Suprapubic skin (tissue), 4 donors: ENCODE results near the gene CHSY1. TPM values are rescaled to one million over a fixed set of nuclear protein-coding genes. Genes with fewer than 3 reads are reported as not detected.

Source experiments
- DNase-seq, 2 donors: peaks; one replicate each; pipeline ENCODE4 v3.0.0-alpha.2; 2019; ENCODE audit warnings: low spot score in 2 of 2
- H3K27ac ChIP-seq: fragments of 200-600 bp; sonication (generic); one replicate; pipeline ENCODE4 v1.5.1; 2019
- H3K27me3 ChIP-seq: fragments of 200-600 bp; sonication (generic); one replicate; pipeline ENCODE4 v1.5.1; 2019
- H3K36me3 ChIP-seq: fragments of 200-600 bp; sonication (generic); one replicate; pipeline ENCODE4 v1.5.1; 2019
- H3K4me1 ChIP-seq: fragments of 200-600 bp; sonication (generic); one replicate; pipeline ENCODE4 v1.5.1; 2019
- H3K4me3 ChIP-seq: fragments of 200-600 bp; sonication (generic); one replicate; pipeline ENCODE4 v1.5.1; 2019; ENCODE audit warnings: mild to moderate bottlenecking
- H3K9me3 ChIP-seq: fragments of 200-600 bp; sonication (generic); one replicate; pipeline ENCODE4 v1.5.1; 2019
- EP300 ChIP-seq: sonication (generic); formaldehyde crosslinking; IDR thresholded peaks from one replicate; pipeline ENCODE4 v1.6.1; 2017; ENCODE audit warnings: antibody characterized with exemption
- POLR2A ChIP-seq, 2 donors: fragments of 450-650 bp; IDR thresholded peaks; one replicate each; pipeline ENCODE4 v1.6.1; 2017; ENCODE audit warnings: antibody characterized with exemption in 2 of 2, mild to moderate bottlenecking in 2 of 2, moderate library complexity in 2 of 2
- POLR2AphosphoS5 ChIP-seq, 3 donors: sonication (generic); formaldehyde crosslinking; IDR thresholded peaks; one replicate each; pipeline ENCODE4 v1.6.1; 2017; ENCODE audit warnings: antibody characterized with exemption in 3 of 3
- WGBS: methylation state at CpG from one replicate; pipeline ENCODE4 v1.1.5; 2018; 5-methylcytosine and 5-hydroxymethylcytosine counted together
- total RNA-seq, 4 donors: library from RNA; depleted of rRNA; stranded (reverse); fragments of >200 nt; gene quantifications; one replicate each; pipeline ENCODE4 v1.1.0, GENCODE V29; 2016
- TF ChIP-seq, protein P1 (sequence below), 2 donors: fragments of 200-600 bp in 1 of 2; fragments of 450-650 bp in 1 of 2; sonication (generic) in 1 of 2; IDR thresholded peaks; one replicate each; pipeline ENCODE4 v1.5.1; 2016 to 2019; ENCODE audit warnings: antibody characterized with exemption in 2 of 2, mild to moderate bottlenecking in 1 of 2, moderate library complexity in 1 of 2

Gene CHSY1
- total RNA-seq, 4 donors from 2014 or later, result 29.7 to 39.6 (median 30.5) TPM

GRCh38 chr15:101179341-101180153 lies 72.3 kb downstream of the CHSY1 start:
- H3K4me3 ChIP-seq, result no peak overlapping the region

DNA sequence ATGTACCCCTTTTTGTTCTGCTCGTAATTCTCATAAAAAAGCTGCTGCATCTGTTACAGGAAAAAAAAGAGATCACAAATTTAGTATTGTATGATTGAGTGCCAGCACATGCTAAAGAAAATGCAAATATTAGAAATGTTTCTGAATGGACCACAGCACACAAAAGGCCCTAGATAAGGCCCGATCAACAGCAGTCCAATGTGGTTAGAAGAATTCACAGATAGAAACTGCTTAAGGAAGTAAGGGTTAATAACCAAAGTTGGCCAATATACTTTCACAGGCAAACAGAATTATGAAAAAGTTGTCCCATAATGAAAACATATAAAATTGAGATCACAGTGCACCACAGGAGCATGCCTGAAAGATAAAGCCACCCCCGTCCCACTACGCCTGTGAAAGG lies 72.9 kb downstream of the CHSY1 start:
- Histone ChIP-seq H3K4me3 (no peak overlapping the region), H3K36me3 (peaks cover 12% of the 10 kb centered on the region), H3K27ac (peak overlapping the region; percentile 62), H3K4me1 (peaks cover 71% of the 10 kb centered on the region), H3K27me3 (no peaks in the 10 kb centered on the region), H3K9me3 (no peaks in the 10 kb centered on the region)
- DNase-seq, result no peak
- WGBS, result 86% methylated on average over 4 of the region's 4 CpGs
- TF ChIP-seq, protein P1, sequence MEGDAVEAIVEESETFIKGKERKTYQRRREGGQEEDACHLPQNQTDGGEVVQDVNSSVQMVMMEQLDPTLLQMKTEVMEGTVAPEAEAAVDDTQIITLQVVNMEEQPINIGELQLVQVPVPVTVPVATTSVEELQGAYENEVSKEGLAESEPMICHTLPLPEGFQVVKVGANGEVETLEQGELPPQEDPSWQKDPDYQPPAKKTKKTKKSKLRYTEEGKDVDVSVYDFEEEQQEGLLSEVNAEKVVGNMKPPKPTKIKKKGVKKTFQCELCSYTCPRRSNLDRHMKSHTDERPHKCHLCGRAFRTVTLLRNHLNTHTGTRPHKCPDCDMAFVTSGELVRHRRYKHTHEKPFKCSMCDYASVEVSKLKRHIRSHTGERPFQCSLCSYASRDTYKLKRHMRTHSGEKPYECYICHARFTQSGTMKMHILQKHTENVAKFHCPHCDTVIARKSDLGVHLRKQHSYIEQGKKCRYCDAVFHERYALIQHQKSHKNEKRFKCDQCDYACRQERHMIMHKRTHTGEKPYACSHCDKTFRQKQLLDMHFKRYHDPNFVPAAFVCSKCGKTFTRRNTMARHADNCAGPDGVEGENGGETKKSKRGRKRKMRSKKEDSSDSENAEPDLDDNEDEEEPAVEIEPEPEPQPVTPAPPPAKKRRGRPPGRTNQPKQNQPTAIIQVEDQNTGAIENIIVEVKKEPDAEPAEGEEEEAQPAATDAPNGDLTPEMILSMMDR (IDR thresholded peaks at IDR 0.05), result no peak
- TF ChIP-seq POLR2AphosphoS5 (IDR thresholded peaks at IDR 0.05) (no peak), EP300 (no peak), POLR2A (IDR thresholded peaks at IDR 0.05) (no peak)

More at GRCh38 chr15:101179341-101180153, 72.3 kb downstream of the CHSY1 start:
- Histone ChIP-seq H3K27ac (peak overlapping the region; percentile 62), H3K9me3 (no peaks in the 10 kb centered on the region), H3K27me3 (no peaks in the 10 kb centered on the region), H3K36me3 (peaks cover 12% of the 10 kb centered on the region), H3K4me1 (peaks cover 71% of the 10 kb centered on the region)
- peak; percentile 62 to 69 for DNase-seq
- 69% methylated on average over 21 of the region's 21 CpGs for WGBS
- TF ChIP-seq EP300 (no peak), POLR2A (IDR thresholded peaks at IDR 0.05) (no peak), POLR2AphosphoS5 (IDR thresholded peaks at IDR 0.05) (no peak)
- TF ChIP-seq, protein P1 (IDR thresholded peaks at IDR 0.05), result no peak

GRCh38 chr15:101178479-101178878 lies 73.4 kb downstream of the CHSY1 start:
- no peaks in the 10 kb centered on the region for H3K27me3 ChIP-seq
- peak overlapping the region; percentile 62 for H3K27ac ChIP-seq
- H3K4me1 ChIP-seq, result peaks cover 71% of the 10 kb centered on the region
- TF ChIP-seq POLR2A (IDR thresholded peaks at IDR 0.05) (no peak), EP300 (no peak), POLR2AphosphoS5 (IDR thresholded peaks at IDR 0.05) (no peak)
- TF ChIP-seq, protein P1 (IDR thresholded peaks at IDR 0.05), result no peak
- peaks cover 12% of the 10 kb centered on the region for H3K36me3 ChIP-seq
- no peaks in the 10 kb centered on the region for H3K9me3 ChIP-seq
- peak; percentile 59 to 65 for DNase-seq
- WGBS, result 79% methylated on average over 18 of the region's 18 CpGs
- no peak overlapping the region for H3K4me3 ChIP-seq

GRCh38 chr15:101177866-101178265 lies 74.0 kb downstream of the CHSY1 start:
- Histone ChIP-seq H3K27me3 (no peaks in the 10 kb centered on the region), H3K4me1 (peaks cover 73% of the 10 kb centered on the region), H3K4me3 (no peak overlapping the region), H3K27ac (peak overlapping the region; percentile 62), H3K9me3 (no peaks in the 10 kb centered on the region), H3K36me3 (peaks cover 12% of the 10 kb centered on the region)
- TF ChIP-seq, protein P1 (IDR thresholded peaks at IDR 0.05), result no peak
- no peak for TF ChIP-seq POLR2AphosphoS5 (IDR thresholded peaks at IDR 0.05)
- no peak for TF ChIP-seq EP300
- TF ChIP-seq POLR2A (IDR thresholded peaks at IDR 0.05), result no peak
- 60% methylated on average over 14 of the region's 14 CpGs for whole genome bisulfite sequencing
- DNase-seq, result peak in 1 of 2 donors; percentile 11

- peak overlapping the region; percentile 27 for H3K27ac ChIP-seq
- WGBS, result 61% methylated on average over 5 of the region's 5 CpGs
- peaks cover 83% of the 10 kb centered on the region for H3K4me1 ChIP-seq
- H3K27me3 ChIP-seq, result no peaks in the 10 kb centered on the region
- no peak overlapping the region for H3K4me3 ChIP-seq
- no peaks in the 10 kb centered on the region for H3K9me3 ChIP-seq
- no peak for TF ChIP-seq POLR2AphosphoS5 (IDR thresholded peaks at IDR 0.05)
- DNase-seq, result peak in 1 of 2 donors; percentile 49
- peaks cover 12% of the 10 kb centered on the region for H3K36me3 ChIP-seq
These were observed 75.2 kb downstream of the CHSY1 start for GRCh38 chr15:101176625-101177024.
